Measurements from ENCODE around the gene CFAP74. TPM values are rescaled to one million over a fixed set of nuclear protein-coding genes. Genes with fewer than 3 reads are reported as not detected.
A peak's percentile ranks its signal among the peaks of the same experiment; 100 is the strongest.

The CFAP74 gene
- total and polyA plus RNA-seq, 2 of the 13 experiments (the other 11 are each of a cell fraction or from before 2014, with no cell fraction given), result 0.27 to 0.62 TPM

GRCh38 chr1:2046174-2046917 is 42.8 kb upstream of the CFAP74 start (continued):
- TF ChIP-seq ZBTB4 (CRISPR knock-in tag; IDR thresholded peaks at IDR 0.05; ENCODE audit: borderline replicate concordance) (no peak), CREB1 (IDR thresholded peaks at IDR 0.05) (no peak), CREB1 (CRISPR knock-in tag; IDR thresholded peaks at IDR 0.05) (no peak), HCFC1 (IDR thresholded peaks at IDR 0.05; ENCODE audit: low read depth, low read length) (no peak), ETV6 (CRISPR knock-in tag; conservative IDR thresholded peaks at IDR 0.05) (no peak), ZNF430 (CRISPR knock-in tag; IDR thresholded peaks at IDR 0.05) (no peak), ZNF256 (CRISPR knock-in tag; conservative IDR thresholded peaks at IDR 0.05) (no peak), ZNF414 (CRISPR knock-in tag; IDR thresholded peaks at IDR 0.05) (0 out of 2 replicates have a peak, but pooled peaks have one; percentile 2), NR2F6 (IDR thresholded peaks at IDR 0.05) (no peak), NR2F6 (CRISPR knock-in tag; IDR thresholded peaks at IDR 0.05) (peak; percentile 71), ZSCAN31 (CRISPR knock-in tag; IDR thresholded peaks at IDR 0.05; ENCODE audit: low read depth) (no peak), ZNF484 (CRISPR knock-in tag; IDR thresholded peaks at IDR 0.05; ENCODE audit: borderline replicate concordance, low read depth) (no peak), ATRX (CRISPR knock-in tag; IDR thresholded peaks at IDR 0.05; ENCODE audit: borderline replicate concordance) (no peak), ZNF746 (CRISPR knock-in tag; IDR thresholded peaks at IDR 0.05) (no peak), NFYB (CRISPR knock-in tag; IDR thresholded peaks at IDR 0.05) (no peak), GABPB1 (CRISPR knock-in tag; IDR thresholded peaks at IDR 0.05) (0 out of 2 replicates have a peak, but pooled peaks have one; percentile 48), MYNN (CRISPR knock-in tag; IDR thresholded peaks at IDR 0.05; ENCODE audit: low read depth) (no peak), SOX5 (CRISPR knock-in tag; IDR thresholded peaks at IDR 0.05; ENCODE audit: borderline replicate concordance) (no peak; the same call in 1 of the 2 replicates), HNRNPUL1 (IDR thresholded peaks at IDR 0.05; ENCODE audit: low read depth, low read length) (no peak)
- TF ChIP-seq, protein P1, sequence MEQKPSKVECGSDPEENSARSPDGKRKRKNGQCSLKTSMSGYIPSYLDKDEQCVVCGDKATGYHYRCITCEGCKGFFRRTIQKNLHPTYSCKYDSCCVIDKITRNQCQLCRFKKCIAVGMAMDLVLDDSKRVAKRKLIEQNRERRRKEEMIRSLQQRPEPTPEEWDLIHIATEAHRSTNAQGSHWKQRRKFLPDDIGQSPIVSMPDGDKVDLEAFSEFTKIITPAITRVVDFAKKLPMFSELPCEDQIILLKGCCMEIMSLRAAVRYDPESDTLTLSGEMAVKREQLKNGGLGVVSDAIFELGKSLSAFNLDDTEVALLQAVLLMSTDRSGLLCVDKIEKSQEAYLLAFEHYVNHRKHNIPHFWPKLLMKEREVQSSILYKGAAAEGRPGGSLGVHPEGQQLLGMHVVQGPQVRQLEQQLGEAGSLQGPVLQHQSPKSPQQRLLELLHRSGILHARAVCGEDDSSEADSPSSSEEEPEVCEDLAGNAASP (CRISPR knock-in tag; IDR thresholded peaks at IDR 0.05; ENCODE audit: borderline replicate concordance), result no peak
- TF ChIP-seq, protein P2, sequence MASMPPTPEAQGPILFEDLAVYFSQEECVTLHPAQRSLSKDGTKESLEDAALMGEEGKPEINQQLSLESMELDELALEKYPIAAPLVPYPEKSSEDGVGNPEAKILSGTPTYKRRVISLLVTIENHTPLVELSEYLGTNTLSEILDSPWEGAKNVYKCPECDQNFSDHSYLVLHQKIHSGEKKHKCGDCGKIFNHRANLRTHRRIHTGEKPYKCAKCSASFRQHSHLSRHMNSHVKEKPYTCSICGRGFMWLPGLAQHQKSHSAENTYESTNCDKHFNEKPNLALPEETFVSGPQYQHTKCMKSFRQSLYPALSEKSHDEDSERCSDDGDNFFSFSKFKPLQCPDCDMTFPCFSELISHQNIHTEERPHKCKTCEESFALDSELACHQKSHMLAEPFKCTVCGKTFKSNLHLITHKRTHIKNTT (CRISPR knock-in tag; IDR thresholded peaks at IDR 0.05), result no peak
- TF ChIP-seq, protein P3, sequence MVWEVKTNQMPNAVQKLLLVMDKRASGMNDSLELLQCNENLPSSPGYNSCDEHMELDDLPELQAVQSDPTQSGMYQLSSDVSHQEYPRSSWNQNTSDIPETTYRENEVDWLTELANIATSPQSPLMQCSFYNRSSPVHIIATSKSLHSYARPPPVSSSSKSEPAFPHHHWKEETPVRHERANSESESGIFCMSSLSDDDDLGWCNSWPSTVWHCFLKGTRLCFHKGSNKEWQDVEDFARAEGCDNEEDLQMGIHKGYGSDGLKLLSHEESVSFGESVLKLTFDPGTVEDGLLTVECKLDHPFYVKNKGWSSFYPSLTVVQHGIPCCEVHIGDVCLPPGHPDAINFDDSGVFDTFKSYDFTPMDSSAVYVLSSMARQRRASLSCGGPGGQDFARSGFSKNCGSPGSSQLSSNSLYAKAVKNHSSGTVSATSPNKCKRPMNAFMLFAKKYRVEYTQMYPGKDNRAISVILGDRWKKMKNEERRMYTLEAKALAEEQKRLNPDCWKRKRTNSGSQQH (CRISPR knock-in tag; IDR thresholded peaks at IDR 0.05; ENCODE audit: low read depth), result 0 out of 2 replicates have a peak, but pooled peaks have one; percentile 61
- TF ChIP-seq, protein P4, sequence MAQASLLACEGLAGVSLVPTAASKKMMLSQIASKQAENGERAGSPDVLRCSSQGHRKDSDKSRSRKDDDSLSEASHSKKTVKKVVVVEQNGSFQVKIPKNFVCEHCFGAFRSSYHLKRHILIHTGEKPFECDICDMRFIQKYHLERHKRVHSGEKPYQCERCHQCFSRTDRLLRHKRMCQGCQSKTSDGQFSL (CRISPR knock-in tag; IDR thresholded peaks at IDR 0.05), result peak; percentile 47; the same call in 1 of the 2 replicates

Data from HepG2 (cell line).